IPS-18a (cell line): Measurements from ENCODE around the gene CGREF1.

Source experiments
- H3K27ac ChIP-seq: one replicate; pipeline ENCODE4 v1.5.1; 2013; ENCODE audit warnings: low read length
- H3K27me3 ChIP-seq: one replicate; pipeline ENCODE4 v1.6.1; 2013; ENCODE audit warnings: mild to moderate bottlenecking, low read length; ENCODE audit not compliant: control insufficient read depth, insufficient read depth
- H3K36me3 ChIP-seq: one replicate; pipeline ENCODE4 v1.6.1; 2013; ENCODE audit warnings: low read depth, low read length; ENCODE audit not compliant: control insufficient read depth
- H3K4me1 ChIP-seq: one replicate; pipeline ENCODE4 v1.6.1; 2013; ENCODE audit warnings: low read depth, low read length; ENCODE audit not compliant: control insufficient read depth
- H3K4me3 ChIP-seq: one replicate; pipeline ENCODE4 v1.5.1; 2013; ENCODE audit warnings: low read length
- H3K9ac ChIP-seq: one replicate; pipeline ENCODE4 v1.6.1; 2013; ENCODE audit warnings: mild to moderate bottlenecking, low read length, moderate library complexity
- H3K9me3 ChIP-seq: one replicate; pipeline ENCODE4 v1.6.1; 2013; ENCODE audit warnings: low read depth, low read length; ENCODE audit not compliant: control insufficient read depth

Gene CGREF1

GRCh38 chr2:27091746-27092695 lies 26.9 kb downstream of the CGREF1 start:
- H3K27me3 ChIP-seq, result peaks cover 9% of the 10 kb centered on the region
- H3K27ac ChIP-seq, result no peak overlapping the region
- no peaks in the 10 kb centered on the region for H3K36me3 ChIP-seq
- H3K4me1 ChIP-seq, result peaks cover 7% of the 10 kb centered on the region
- H3K9ac ChIP-seq, result no peak overlapping the region
- no peak overlapping the region for H3K4me3 ChIP-seq
- H3K9me3 ChIP-seq, result no peaks in the 10 kb centered on the region

- Histone ChIP-seq H3K4me1 (peaks cover 7% of the 10 kb centered on the region), H3K27ac (no peak overlapping the region), H3K9me3 (no peaks in the 10 kb centered on the region), H3K27me3 (peaks cover 21% of the 10 kb centered on the region), H3K36me3 (no peaks in the 10 kb centered on the region), H3K9ac (no peak overlapping the region), H3K4me3 (no peak overlapping the region)
Measured at GRCh38 chr2:27089111-27089954, 29.6 kb downstream of the CGREF1 start.

- Histone ChIP-seq H3K9ac (no peak overlapping the region), H3K9me3 (no peaks in the 10 kb centered on the region), H3K27ac (no peak overlapping the region), H3K27me3 (peaks cover 21% of the 10 kb centered on the region), H3K4me1 (peaks cover 7% of the 10 kb centered on the region), H3K36me3 (no peaks in the 10 kb centered on the region), H3K4me3 (no peak overlapping the region)
Measured at GRCh38 chr2:27088634-27089033, 30.3 kb downstream of the CGREF1 start.

- H3K4me3 ChIP-seq, result peak overlapping the region; percentile 83
- peaks cover 7% of the 10 kb centered on the region for H3K4me1 ChIP-seq
- H3K9ac ChIP-seq, result no peak overlapping the region
- no peaks in the 10 kb centered on the region for H3K9me3 ChIP-seq
- peaks cover 21% of the 10 kb centered on the region for H3K27me3 ChIP-seq
- no peak overlapping the region for H3K27ac ChIP-seq
- H3K36me3 ChIP-seq, result no peaks in the 10 kb centered on the region
Measured at GRCh38 chr2:27087823-27088410, 31.0 kb downstream of the CGREF1 start.

GRCh38 chr2:27086724-27087593 lies 32.0 kb downstream of the CGREF1 start, which contains the start of gene KHK:
Gene KHK (plus strand): TSS chr2:27086772. CDS start chr2:27087260, 488 bp downstream.
- H3K4me1 ChIP-seq, result peaks cover 7% of the 10 kb centered on the region
- H3K27ac ChIP-seq, result no peak within 1 kb of the TSS
- no peaks in the 10 kb centered on the region for H3K36me3 ChIP-seq
- no peaks in the 10 kb centered on the region for H3K9me3 ChIP-seq
- H3K4me3 ChIP-seq, result peak within 1 kb of the TSS; percentile 83
- H3K9ac ChIP-seq, result peak within 1 kb of the TSS; percentile 61
- peaks cover 21% of the 10 kb centered on the region for H3K27me3 ChIP-seq

- Histone ChIP-seq H3K27me3 (peaks cover 21% of the 10 kb centered on the region), H3K4me3 (peak overlapping the region; percentile 69), H3K4me1 (peaks cover 7% of the 10 kb centered on the region), H3K27ac (no peak overlapping the region), H3K9ac (peak overlapping the region; percentile 61), H3K36me3 (no peaks in the 10 kb centered on the region), H3K9me3 (no peaks in the 10 kb centered on the region)
Measured at GRCh38 chr2:27086090-27086723, 32.7 kb downstream of the CGREF1 start.

- Histone ChIP-seq H3K36me3 (no peaks in the 10 kb centered on the region), H3K4me1 (peaks cover 7% of the 10 kb centered on the region), H3K4me3 (peak overlapping the region; percentile 69), H3K27ac (no peak overlapping the region), H3K27me3 (peaks cover 21% of the 10 kb centered on the region), H3K9me3 (no peaks in the 10 kb centered on the region), H3K9ac (peak overlapping the region; percentile 61)
Measured at GRCh38 chr2:27085673-27086089, 33.2 kb downstream of the CGREF1 start.

GRCh38 chr2:27085062-27085672 lies 33.8 kb downstream of the CGREF1 start:
- H3K27ac ChIP-seq, result no peak overlapping the region
- no peaks in the 10 kb centered on the region for H3K9me3 ChIP-seq
- no peaks in the 10 kb centered on the region for H3K36me3 ChIP-seq
- no peak overlapping the region for H3K9ac ChIP-seq
- H3K27me3 ChIP-seq, result peaks cover 21% of the 10 kb centered on the region
- peak overlapping the region; percentile 69 for H3K4me3 ChIP-seq
- peaks cover 7% of the 10 kb centered on the region for H3K4me1 ChIP-seq

GRCh38 chr2:27084297-27085061 lies 34.4 kb downstream of the CGREF1 start:
- no peak overlapping the region for H3K27ac ChIP-seq
- H3K9ac ChIP-seq, result no peak overlapping the region
- H3K36me3 ChIP-seq, result no peaks in the 10 kb centered on the region
- H3K4me1 ChIP-seq, result peaks cover 7% of the 10 kb centered on the region
- H3K27me3 ChIP-seq, result peaks cover 21% of the 10 kb centered on the region
- no peaks in the 10 kb centered on the region for H3K9me3 ChIP-seq
- no peak overlapping the region for H3K4me3 ChIP-seq
